HG03439 (cell line): ENCODE measurements around the gene DHRS3.

ENCODE experiments used
- ATAC-seq: cut with Tn5 transposase; IDR thresholded peaks from one replicate; pipeline ENCODE4 v1.9.1; 2021; ENCODE audit warnings: mild to moderate bottlenecking, moderate library complexity; ENCODE audit not compliant: unreplicated experiment

Gene DHRS3

GRCh38 chr1:12600335-12600734, 17.7 kb downstream of the DHRS3 start:
- no peak for ATAC-seq

DNA sequence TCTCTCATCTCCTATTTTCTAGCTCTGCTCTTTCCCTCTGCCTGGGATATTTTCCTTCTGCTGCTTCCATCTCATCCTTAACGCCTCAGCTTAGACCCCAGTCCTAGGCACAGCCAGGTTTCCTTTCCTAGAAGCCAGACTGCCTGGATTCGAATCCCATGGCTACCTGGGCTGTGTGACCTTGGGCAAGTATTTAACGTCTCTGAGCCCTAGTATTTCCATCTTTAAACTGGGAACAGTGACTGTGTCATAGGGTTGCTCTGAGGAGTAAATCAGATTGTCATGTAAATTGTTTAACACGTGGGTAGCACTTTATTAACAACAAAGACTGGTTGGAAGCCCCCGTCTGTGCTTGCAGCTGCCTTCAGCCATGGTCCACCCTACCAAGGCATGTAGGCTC, 18.4 kb downstream of the DHRS3 start:
- no peak for ATAC-seq

DNA sequence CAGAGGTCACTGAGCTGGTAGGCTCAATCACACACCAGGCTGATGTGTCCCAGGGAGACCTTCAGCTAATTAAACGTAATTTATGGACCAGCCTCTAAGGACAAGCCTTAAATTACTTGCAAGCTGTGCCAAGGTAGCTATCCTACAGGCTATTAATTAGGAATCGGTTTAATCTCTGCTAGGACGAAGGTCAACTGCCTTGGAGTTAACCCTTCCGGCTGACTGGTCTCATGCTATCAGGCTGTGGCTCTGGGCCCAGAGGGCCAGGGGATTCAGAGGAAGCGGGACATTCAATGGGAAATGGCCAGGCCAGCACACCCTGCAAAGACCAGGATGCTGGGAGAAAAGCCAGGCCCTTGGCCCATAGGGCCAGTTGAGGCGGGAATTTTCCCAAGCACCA, 19.0 kb downstream of the DHRS3 start:
- ATAC-seq = no peak

DNA sequence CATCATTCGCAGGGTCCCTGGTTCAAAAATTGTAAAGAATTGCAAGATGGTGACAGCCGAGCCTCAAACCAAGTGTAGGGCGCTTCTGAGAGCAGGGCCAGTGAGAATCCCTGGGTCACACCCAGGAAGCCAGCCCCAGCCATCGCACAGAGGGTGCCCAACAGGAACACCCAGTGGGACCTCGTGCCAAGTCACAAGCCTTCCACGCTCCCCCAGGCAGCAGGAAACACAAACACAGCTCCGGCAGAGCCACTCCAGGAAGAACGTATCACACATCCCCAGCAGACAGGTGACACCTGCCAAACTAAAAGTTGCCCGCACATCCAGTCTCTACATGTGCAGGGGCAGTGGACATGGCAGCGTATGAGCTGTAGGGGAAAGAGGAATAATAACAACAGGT, 20.2 kb downstream of the DHRS3 start:
- no peak for ATAC-seq

DNA sequence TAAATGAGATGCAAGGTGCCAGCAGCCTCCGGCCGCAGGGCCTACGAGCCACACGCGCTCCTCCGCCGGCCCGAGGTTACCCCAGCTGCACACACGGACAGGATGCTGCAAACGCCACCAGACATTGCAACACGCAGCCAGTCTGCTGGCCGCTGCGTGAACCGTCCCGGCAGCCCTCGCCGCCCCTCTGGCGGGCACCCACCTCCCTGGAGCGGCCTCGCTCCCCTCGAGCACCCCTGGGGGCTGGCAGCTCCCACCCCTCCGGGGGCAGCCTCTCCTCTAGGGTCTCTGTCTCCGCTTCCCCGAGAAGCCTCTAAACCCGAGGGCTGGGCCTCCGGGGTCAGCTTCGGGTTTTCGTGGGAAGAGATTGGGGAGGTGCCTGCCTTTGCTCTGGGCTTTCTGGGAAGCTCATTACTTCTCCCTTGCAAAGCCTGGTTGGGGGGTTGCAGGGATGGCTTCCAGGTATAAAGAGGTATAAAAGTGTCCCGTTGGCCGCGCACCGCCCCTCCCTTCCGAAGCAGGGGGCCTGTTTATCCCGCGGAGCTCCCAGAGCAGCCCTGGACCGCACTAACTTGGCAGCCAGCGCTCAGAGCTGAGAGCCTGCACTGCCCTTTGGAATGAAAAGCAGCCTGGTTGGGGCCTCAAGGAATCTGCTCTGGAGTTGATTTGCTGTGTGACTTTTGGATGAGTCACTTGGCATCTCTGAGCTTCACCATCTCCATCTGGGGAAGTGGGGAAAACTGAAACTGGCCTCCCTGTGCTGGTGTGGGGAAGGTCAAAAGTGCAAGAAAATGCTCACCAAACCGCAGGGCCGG, 21.8 kb downstream of the DHRS3 start:
- ATAC-seq = no peak

DNA sequence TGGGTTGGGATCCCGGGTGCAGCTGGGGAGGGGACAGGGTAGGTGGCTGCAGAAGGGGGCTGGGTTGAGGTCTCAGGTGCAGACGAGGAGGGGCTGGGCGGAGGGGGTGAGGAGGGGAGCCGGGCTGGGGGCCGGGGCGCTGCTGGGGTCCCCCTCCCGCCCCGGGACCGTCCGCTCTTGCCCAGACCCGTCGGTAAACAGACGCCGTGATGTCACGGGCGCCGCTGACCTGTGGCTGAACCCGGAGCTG, 22.3 kb downstream of the DHRS3 start:
- no peak for ATAC-seq

- no peak for ATAC-seq
These were observed 22.8 kb downstream of the DHRS3 start for GRCh38 chr1:12594966-12595756.

- no peak for ATAC-seq
These were observed 23.5 kb downstream of the DHRS3 start for GRCh38 chr1:12594490-12594889.

DNA sequence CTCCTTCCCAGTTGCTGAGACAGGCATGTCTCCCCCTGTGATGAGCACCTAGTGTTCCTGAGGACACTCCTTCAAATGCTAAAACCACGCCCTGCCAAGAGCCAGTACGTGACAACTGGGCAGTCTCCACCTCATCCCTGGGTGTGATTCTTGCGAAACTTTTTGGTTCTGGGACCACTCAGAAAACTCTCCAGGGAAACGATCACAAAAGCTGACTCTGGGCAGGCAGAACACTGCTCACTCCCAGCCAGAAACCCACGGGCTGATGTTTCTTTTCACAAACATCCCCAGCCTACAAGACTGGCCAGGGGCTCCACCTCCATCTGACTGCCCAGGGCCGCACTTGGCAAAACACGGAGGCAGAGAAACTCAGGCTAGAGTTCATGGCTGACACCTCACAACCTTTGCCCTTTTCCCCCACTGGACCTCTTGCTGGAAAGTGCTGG, 24.4 kb downstream of the DHRS3 start:
- ATAC-seq = no peak

- ATAC-seq = no peak
These were observed 25.5 kb downstream of the DHRS3 start for GRCh38 chr1:12592496-12592895.

- no peak for ATAC-seq
These were observed 26.6 kb downstream of the DHRS3 start for GRCh38 chr1:12591267-12591938.

DNA sequence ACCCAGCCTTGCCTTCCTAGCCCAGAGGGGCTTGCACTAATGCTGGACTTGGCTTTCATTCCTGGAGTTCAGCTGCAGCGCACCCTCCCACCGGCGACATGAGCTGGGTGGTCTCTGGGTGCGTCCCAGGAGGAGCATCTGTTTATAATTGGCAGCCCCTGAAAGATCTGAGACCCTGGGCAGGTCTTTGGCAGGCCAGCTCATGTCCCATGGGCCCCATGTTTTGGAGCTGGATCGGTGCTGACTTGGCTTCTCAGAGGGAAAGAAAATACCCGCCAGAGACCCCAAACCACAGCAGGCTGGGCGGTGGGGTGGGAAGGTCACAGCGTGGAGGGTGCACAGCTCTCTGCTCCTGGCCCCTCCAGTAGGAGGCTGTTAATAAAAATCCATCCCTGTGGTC, 29.3 kb downstream of the DHRS3 start:
- no peak for ATAC-seq

DNA sequence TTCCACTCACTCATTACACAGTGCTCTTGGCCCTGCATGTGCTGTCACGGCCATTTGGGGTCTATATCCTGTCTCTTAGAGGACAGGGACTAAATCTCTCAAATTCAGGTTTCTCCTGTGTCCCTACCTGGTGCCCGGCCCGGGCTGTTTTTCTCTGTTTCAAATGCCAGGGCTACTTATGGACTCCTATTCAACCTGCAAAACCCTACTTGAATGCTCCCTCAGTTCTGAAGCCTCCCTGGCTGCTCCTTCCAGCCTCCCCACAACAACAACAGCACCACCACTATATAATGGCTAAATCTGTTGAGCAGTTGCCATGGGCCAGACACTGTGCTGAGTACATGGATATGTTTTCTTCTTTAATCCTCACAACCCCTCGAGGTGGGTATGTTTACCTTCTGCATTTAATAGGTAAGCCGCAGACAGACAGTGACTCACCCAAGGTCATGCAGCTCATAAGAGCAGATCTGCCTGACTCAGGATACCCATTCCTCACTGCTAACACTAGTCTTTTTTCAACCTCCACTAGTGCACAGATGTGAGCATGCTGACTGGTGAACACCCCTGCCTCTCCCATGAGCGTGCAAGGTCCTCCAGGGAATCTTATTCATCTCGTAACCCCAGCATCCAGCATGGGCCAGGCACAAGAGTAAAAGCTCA, 29.9 kb downstream of the DHRS3 start:
- ATAC-seq = no peak

DNA sequence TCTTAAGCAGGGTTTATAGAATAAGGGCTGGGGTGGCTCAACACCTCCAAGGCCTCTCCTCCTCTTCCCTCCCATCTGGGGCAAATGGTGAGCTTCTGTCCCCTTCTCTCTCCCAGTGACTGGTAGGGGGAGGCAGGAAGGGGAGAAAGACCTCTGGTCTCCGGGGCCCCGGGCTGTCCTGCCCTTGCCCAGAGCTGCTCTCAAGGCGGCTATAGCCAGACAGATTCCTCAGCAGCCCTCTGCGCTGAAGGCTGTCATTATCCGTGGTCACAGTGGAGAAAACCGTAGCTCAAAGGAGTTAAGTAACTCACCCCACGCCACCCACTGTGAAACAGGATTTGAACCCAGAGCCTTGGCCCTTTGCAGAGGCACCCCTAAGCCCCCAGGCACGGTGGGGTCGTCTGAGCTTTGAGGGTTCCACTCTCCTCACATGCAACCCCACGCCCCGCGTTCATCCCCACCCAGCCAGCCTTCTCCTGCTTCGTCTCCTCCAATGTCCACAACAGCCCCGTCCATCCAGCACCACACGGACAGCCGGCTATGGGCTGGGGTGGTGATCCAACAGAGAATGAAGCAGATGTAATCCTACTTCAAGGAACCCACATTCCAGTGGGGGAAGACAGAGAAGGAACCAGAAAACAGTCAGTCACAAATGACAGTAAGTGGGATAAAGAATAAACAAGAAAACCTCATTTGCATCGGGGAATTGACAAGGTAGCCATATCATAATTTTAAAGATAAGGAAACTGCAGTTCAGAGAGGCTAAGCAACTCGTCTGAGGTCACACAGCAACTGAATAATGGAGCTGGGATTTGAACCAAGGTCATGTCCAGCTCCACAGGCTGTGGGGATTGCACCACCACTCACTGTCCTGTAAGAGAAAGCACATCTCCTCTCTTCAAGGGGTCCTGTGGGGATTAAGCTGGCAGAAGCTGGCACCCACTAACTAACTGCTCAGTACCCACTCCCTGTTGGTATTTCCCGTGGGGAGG, 31.8 kb downstream of the DHRS3 start:
- no peak for ATAC-seq

DNA sequence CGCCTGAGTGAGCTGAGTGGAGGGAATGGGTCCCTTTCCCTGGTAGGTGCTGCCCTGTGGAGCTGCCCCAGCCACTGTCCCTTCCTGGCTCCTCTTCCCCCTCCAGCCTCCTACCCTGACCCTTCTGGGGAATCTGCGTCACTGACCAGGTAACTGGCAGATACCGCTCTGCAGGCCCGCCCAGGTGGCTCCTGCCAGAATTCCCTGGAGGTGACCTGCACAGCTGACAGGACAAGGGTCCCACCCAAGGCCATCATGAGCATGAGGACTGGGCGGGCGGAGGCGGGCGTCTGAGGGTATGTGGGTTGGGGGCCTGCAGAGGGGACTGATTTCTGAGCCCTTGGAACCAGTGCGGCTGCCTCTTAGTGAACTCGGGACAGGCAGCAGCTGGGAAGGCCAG, 32.5 kb downstream of the DHRS3 start:
- ATAC-seq = no peak

- no peak for ATAC-seq
These were observed 33.0 kb downstream of the DHRS3 start for GRCh38 chr1:12584900-12585525.

- ATAC-seq = no peak
These were observed 34.5 kb downstream of the DHRS3 start for GRCh38 chr1:12583484-12583883.

- ATAC-seq = no peak
These were observed 35.4 kb downstream of the DHRS3 start for GRCh38 chr1:12582649-12583048.

- ATAC-seq = no peak
These were observed 36.8 kb downstream of the DHRS3 start for GRCh38 chr1:12581179-12581578.
